Vagina (tissue), 2 donors: ENCODE data around the gene ADIRF. TPM values are rescaled to one million over a fixed set of nuclear protein-coding genes. Genes with fewer than 3 reads are reported as not detected.
"Not testable (repeated sequence)": the region's sequence is repeated elsewhere in the genome, so short reads cannot be mapped to it uniquely, and the experiment has no call there.

Source experiments
- DNase-seq, 2 donors: peaks; one replicate each; pipeline ENCODE4 v3.0.0-alpha.2; 2017; ENCODE audit errors: extremely low spot score in 2 of 2
- H3K27ac ChIP-seq: fragments of 200-600 bp; sonication (generic); one replicate; pipeline ENCODE4 v1.5.1; 2019
- H3K27me3 ChIP-seq: fragments of 200-600 bp; sonication (generic); one replicate; pipeline ENCODE4 v1.5.1; 2019
- H3K36me3 ChIP-seq, 2 donors: fragments of 200-600 bp; sonication (generic); one replicate each; pipeline ENCODE4 v1.5.1; 2017 to 2019
- H3K4me1 ChIP-seq: fragments of 200-600 bp; sonication (generic); one replicate; pipeline ENCODE4 v1.5.1; 2019
- H3K4me3 ChIP-seq, 2 donors: fragments of 200-600 bp; sonication (generic); 1 replicate in 1 of 2; 2 replicates in 1 of 2; pipeline ENCODE4 v1.5.1; 2016 to 2019
- H3K9me3 ChIP-seq: fragments of 200-600 bp; sonication (generic); one replicate; pipeline ENCODE4 v1.5.1; 2019
- CTCF ChIP-seq, 3 experiments: fragments of 450-650 bp in 2 of 3; fragments of 200-600 bp in 1 of 3; sonication (generic) in 1 of 3; IDR thresholded peaks; one replicate each; pipeline ENCODE4 v1.5.1; 2017 to 2019; ENCODE audit warnings: antibody characterized with exemption in 3 of 3, mild to moderate bottlenecking in 2 of 3, moderate library complexity in 2 of 3
- POLR2A ChIP-seq, 2 donors: fragments of 450-650 bp; IDR thresholded peaks; one replicate each; pipeline ENCODE4 v1.6.1; 2017; ENCODE audit warnings: antibody characterized with exemption in 2 of 2, mild to moderate bottlenecking in 2 of 2, moderate library complexity in 2 of 2
- POLR2AphosphoS5 ChIP-seq, 2 donors: sonication (generic); formaldehyde crosslinking; IDR thresholded peaks; one replicate each; pipeline ENCODE4 v1.9.0; 2017; ENCODE audit warnings: antibody characterized with exemption in 2 of 2, mild to moderate bottlenecking in 2 of 2, low read depth in 1 of 2; ENCODE audit not compliant: insufficient read depth in 1 of 2
- intact Hi-C: fragments of 100-400 bp; cut with DNase I; formaldehyde crosslinking; loops from one replicate; pipeline ENCODE4 v1.15.1; 2023
- total RNA-seq: library from RNA; depleted of rRNA; stranded (reverse); fragments of >200 nt; gene quantifications from one replicate; pipeline ENCODE4 v1.2.3, GENCODE V29; 2016

The ADIRF gene
- total RNA-seq, 1 donor from 2014 or later, result 374 TPM

- DNase-seq, result no peak
- no peak for TF ChIP-seq CTCF (IDR thresholded peaks at IDR 0.05)
- TF ChIP-seq POLR2A (IDR thresholded peaks at IDR 0.05), result no peak
- TF ChIP-seq POLR2AphosphoS5 (IDR thresholded peaks at IDR 0.05; ENCODE audit: insufficient read depth in 1 of 2, low read depth in 1 of 2), result no peak
- Histone ChIP-seq H3K4me3 (no peak overlapping the region), H3K4me1 (no peaks in the 10 kb centered on the region), H3K27ac (no peak overlapping the region), H3K9me3 (no peaks in the 10 kb centered on the region), H3K36me3 (no peaks in the 10 kb centered on the region), H3K27me3 (no peaks in the 10 kb centered on the region)
- intact Hi-C loops, result no loop called here
Measured at GRCh38 chr10:87000491-87000890, 32.2 kb downstream of the ADIRF start.

GRCh38 chr10:87007124-87007523, 38.8 kb downstream of the ADIRF start:
- H3K36me3 ChIP-seq, DNase-seq, H3K27me3 ChIP-seq, H3K4me1 ChIP-seq, H3K9me3 ChIP-seq, intact Hi-C loops, H3K27ac ChIP-seq, H3K4me3 ChIP-seq: not testable (repeated sequence)

GRCh38 chr10:87007674-87008073, 39.4 kb downstream of the ADIRF start:
- intact Hi-C loops, DNase-seq, H3K36me3 ChIP-seq, H3K9me3 ChIP-seq, H3K27ac ChIP-seq, H3K4me3 ChIP-seq, H3K4me1 ChIP-seq, H3K27me3 ChIP-seq: not testable (repeated sequence)

- H3K4me3 ChIP-seq, H3K9me3 ChIP-seq, H3K4me1 ChIP-seq, H3K27me3 ChIP-seq, intact Hi-C loops, H3K36me3 ChIP-seq, H3K27ac ChIP-seq, DNase-seq: not testable (repeated sequence)
Measured at GRCh38 chr10:87008303-87008702, 40.0 kb downstream of the ADIRF start.

- DNase-seq, H3K36me3 ChIP-seq, H3K27ac ChIP-seq, H3K9me3 ChIP-seq, H3K27me3 ChIP-seq, H3K4me1 ChIP-seq, H3K4me3 ChIP-seq, intact Hi-C loops: not testable (repeated sequence)
Measured at GRCh38 chr10:87009134-87009696, 40.9 kb downstream of the ADIRF start.

GRCh38 chr10:87013528-87013927, 45.2 kb downstream of the ADIRF start:
- intact Hi-C loops, H3K4me1 ChIP-seq, DNase-seq: not testable (repeated sequence)

GRCh38 chr10:87014986-87015716, 46.9 kb downstream of the ADIRF start:
- H3K9me3 ChIP-seq, H3K27ac ChIP-seq, intact Hi-C loops, DNase-seq, H3K4me1 ChIP-seq, H3K4me3 ChIP-seq, H3K27me3 ChIP-seq, H3K36me3 ChIP-seq: not testable (repeated sequence)

More at GRCh38 chr10:87013528-87013927, 45.2 kb downstream of the ADIRF start:
- not testable (repeated sequence) for H3K27ac ChIP-seq, H3K27me3 ChIP-seq, H3K9me3 ChIP-seq, H3K36me3 ChIP-seq, H3K4me3 ChIP-seq

GRCh38 chr10:87018127-87018526, 49.8 kb downstream of the ADIRF start:
- H3K27ac ChIP-seq, H3K36me3 ChIP-seq, DNase-seq, H3K4me1 ChIP-seq, H3K4me3 ChIP-seq, H3K27me3 ChIP-seq, intact Hi-C loops, H3K9me3 ChIP-seq: not testable (repeated sequence)

GRCh38 chr10:87019066-87019465, 50.8 kb downstream of the ADIRF start:
- intact Hi-C loops, H3K27ac ChIP-seq, H3K9me3 ChIP-seq, H3K36me3 ChIP-seq, H3K4me1 ChIP-seq, DNase-seq, H3K27me3 ChIP-seq, H3K4me3 ChIP-seq: not testable (repeated sequence)

GRCh38 chr10:87019504-87019903, 51.2 kb downstream of the ADIRF start:
- H3K9me3 ChIP-seq, H3K36me3 ChIP-seq, DNase-seq, intact Hi-C loops, H3K27me3 ChIP-seq, H3K4me3 ChIP-seq, H3K4me1 ChIP-seq: not testable (repeated sequence)
- peak overlapping the region; percentile 59 for H3K27ac ChIP-seq
